ENCODE results near the gene FDX2. TPM values are rescaled to one million over a fixed set of nuclear protein-coding genes. Genes with fewer than 3 reads are reported as not detected.

The FDX2 gene
- total RNA-seq, 4 donors from 2014 or later, result 6.1 to 28.9 (median 8.4) TPM; not detected in 1

- in situ Hi-C loops (cut with MboI; ENCODE audit: low pct_ligation_motif_present in 1 of 4, low pct_unique_long_range_greater_than_20kb in 1 of 4, low sequenced_read_pairs in 3 of 4), result no loop called here
- H3K27me3 ChIP-seq, result peaks cover 97% of the 10 kb centered on the region
- H3K36me3 ChIP-seq, result no peaks in the 10 kb centered on the region
- peaks cover 47 to 68% (median 65%) of the 10 kb centered on the region in 4 donors for H3K4me1 ChIP-seq
- TF ChIP-seq CTCF (IDR thresholded peaks at IDR 0.05), result no peak
- TF ChIP-seq POLR2AphosphoS5 (IDR thresholded peaks at IDR 0.05), result no peak
- TF ChIP-seq POLR2A (IDR thresholded peaks at IDR 0.05), result no peak
- no peak for TF ChIP-seq EP300 (IDR thresholded peaks at IDR 0.05; ENCODE audit: low read depth)
- H3K9me3 ChIP-seq, result no peaks in the 10 kb centered on the region
- WGBS, 2 donors (ENCODE audit: low coverage in 1 of 2), result 23% methylated on average over 53 of the region's 56 CpGs; no CpG with 5 or more reads in 1 of the 2 donors
- DNase-seq, result peak; percentile 14
- peak overlapping the region in 2 of 4 donors; percentile 36 to 41 for H3K4me3 ChIP-seq
- intact Hi-C loops (cut with DNase I; ENCODE audit: low total_unique reads), result no loop called here
- H3K27ac ChIP-seq, result no peak overlapping the region
These were observed 22.8 kb downstream of the FDX2 start for GRCh38 chr19:10292789-10293636.

GRCh38 chr19:10292206-10292788 lies 23.5 kb downstream of the FDX2 start:
- no peaks in the 10 kb centered on the region for H3K9me3 ChIP-seq
- H3K36me3 ChIP-seq, result no peaks in the 10 kb centered on the region
- H3K4me1 ChIP-seq, result peaks cover 47 to 73% (median 67%) of the 10 kb centered on the region in 4 donors
- in situ Hi-C loops (cut with MboI; ENCODE audit: low pct_ligation_motif_present in 1 of 4, low pct_unique_long_range_greater_than_20kb in 1 of 4, low sequenced_read_pairs in 3 of 4), result no loop called here
- H3K4me3 ChIP-seq, result peak overlapping the region in 2 of 4 donors; percentile 36 to 41
- 1% methylated on average over 30 of the region's 45 CpGs; no CpG with 5 or more reads in 1 of the 2 donors for WGBS, 2 donors (ENCODE audit: low coverage in 1 of 2)
- no peak overlapping the region for H3K27ac ChIP-seq
- TF ChIP-seq POLR2AphosphoS5 (IDR thresholded peaks at IDR 0.05) (no peak), POLR2A (IDR thresholded peaks at IDR 0.05) (no peak), EP300 (IDR thresholded peaks at IDR 0.05; ENCODE audit: low read depth) (no peak), CTCF (IDR thresholded peaks at IDR 0.05) (no peak)
- peaks cover 99% of the 10 kb centered on the region for H3K27me3 ChIP-seq
- intact Hi-C loops (cut with DNase I; ENCODE audit: low total_unique reads), result no loop called here
- DNase-seq, result peak; percentile 91

GRCh38 chr19:10291554-10292205 lies 24.1 kb downstream of the FDX2 start:
- no peaks in the 10 kb centered on the region for H3K36me3 ChIP-seq
- TF ChIP-seq POLR2AphosphoS5 (IDR thresholded peaks at IDR 0.05) (no peak), CTCF (IDR thresholded peaks at IDR 0.05) (no peak)
- peaks cover 100% of the 10 kb centered on the region for H3K27me3 ChIP-seq
- 3 to 10% methylated on average over 11 to 41 of the region's 49 CpGs for WGBS, 2 donors (ENCODE audit: low coverage in 1 of 2)
- no peaks in the 10 kb centered on the region for H3K9me3 ChIP-seq
- peak overlapping the region in 2 of 4 donors; percentile 11 to 18 for H3K27ac ChIP-seq
- in situ Hi-C loops (cut with MboI; ENCODE audit: low pct_ligation_motif_present in 1 of 4, low pct_unique_long_range_greater_than_20kb in 1 of 4, low sequenced_read_pairs in 3 of 4) (no loop called here), intact Hi-C loops (cut with DNase I; ENCODE audit: low total_unique reads) (no loop called here)
- DNase-seq, result no peak
- peaks cover 47 to 80% (median 73%) of the 10 kb centered on the region in 4 donors for H3K4me1 ChIP-seq
- H3K4me3 ChIP-seq, result peak overlapping the region; percentile 2 to 41 (median 22)
